GM21619 (cell line): ENCODE measurements around the gene MAP3K4.

Experiments
- ATAC-seq: cut with Tn5 transposase; IDR thresholded peaks from one replicate; pipeline ENCODE4 v1.9.1; 2021; ENCODE audit not compliant: unreplicated experiment

The MAP3K4 gene

DNA sequence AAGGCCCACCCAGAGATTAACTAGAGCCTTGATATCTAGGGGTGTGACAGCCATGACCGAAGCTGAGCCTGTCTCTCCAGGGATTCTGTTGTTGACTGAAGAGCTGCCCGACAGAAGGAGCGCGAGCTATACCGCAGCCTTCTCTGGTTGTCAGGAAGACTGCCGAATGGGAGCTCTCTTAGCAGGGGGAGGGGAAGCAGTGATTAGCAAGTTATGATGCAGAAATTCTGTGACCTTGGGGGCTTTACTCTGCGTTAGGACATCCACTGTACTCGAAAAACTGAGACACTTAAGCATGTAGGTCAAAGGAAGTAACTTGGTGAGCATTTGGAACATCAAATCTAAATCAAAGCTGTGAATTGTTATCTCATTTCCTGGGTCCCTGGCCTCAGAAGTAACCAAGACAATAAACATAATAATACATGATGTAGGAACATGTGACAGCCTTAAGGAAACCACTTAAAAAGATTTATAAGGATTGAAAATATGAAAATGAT is 84.7 kb downstream of the MAP3K4 start:
- no peak for ATAC-seq

DNA sequence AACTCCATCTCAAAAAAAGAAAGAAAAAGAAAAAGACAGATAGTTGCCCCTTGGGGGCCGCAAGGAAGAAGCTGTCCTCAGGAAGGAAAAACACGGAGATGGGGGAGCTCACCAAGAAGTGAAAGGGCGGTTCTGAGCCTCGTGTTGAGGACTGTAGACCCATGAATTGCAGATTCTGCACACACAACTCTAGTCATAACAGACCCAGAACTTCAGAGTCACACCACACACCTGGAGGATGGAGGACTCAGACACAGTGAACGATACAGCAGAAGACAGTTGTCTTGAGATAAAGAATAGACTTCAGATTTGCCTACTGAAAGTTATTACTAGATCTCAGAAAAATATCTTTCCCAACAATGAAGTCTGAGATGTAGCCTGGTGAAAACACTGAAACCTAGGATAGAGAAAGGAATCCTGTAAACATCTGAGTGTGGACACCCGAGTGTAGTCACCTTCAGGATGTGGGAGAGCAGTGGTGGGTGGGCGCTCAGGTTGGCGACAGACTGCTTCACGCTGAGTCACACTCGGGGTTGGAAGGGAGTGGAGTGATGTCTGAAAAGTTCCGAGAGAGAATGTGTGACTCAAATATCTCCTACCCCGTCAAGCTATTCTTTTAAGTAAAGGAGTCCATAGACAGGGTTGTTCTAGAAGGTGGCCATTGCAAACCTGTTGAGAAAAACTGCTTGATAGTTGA is 88.1 kb downstream of the MAP3K4 start:
- ATAC-seq, result no peak

DNA sequence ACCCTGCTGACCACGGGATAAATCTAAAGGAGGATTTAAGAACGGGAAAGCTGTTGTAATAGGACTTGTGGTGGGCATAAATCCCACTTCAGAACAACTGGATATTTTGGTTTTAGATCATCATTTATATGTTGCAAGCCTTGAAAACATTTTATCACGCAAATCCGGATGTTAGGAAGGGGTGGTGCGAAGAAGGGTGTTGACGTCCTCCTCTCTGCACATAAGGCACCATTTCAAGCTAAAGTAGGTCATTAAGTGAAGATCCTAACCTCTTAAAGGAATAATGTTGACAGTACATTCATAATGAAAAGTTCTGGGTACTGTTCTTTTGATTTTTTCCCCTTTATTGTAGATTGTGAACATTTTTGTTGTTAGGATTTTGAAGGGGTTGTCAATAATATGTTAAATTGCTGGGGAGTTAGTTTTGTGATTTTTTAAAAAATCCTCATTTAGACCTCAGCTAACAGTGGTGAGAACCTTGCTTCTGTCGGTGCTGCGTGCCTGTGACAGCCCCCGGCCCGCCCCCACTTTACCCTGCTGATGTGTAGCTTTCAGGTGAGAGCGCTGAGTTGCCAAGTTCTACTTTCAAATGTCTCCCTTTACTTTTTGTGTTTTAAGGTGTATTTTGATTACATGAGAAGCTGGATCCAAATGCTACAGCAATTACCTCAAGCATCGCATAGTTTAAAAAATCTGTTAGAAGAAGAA is 88.8 kb downstream of the MAP3K4 start:
- no peak for ATAC-seq

DNA sequence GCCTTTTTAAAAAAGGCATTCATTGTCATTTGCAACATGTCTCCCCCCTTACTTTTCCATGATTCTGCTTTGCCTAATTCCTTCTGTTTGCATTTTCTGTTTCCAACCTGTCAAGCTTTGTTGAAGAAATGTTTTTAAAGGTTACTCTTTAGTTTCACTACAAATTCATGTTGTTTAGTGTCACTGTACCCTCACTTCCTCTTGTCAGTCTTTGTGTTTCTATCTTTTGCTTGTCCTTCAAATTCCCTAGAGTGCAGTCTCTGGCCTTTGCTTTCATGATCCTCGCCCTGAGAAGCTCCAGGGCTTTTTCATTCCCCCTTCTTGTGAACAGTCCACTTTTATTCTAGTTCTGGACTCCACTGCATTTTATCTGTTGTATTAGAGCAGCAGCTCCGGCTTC is 90.6 kb downstream of the MAP3K4 start:
- ATAC-seq, result peak; percentile 76

GRCh38 chr6:161085246-161085645 is 93.7 kb downstream of the MAP3K4 start:
- no peak for ATAC-seq

DNA sequence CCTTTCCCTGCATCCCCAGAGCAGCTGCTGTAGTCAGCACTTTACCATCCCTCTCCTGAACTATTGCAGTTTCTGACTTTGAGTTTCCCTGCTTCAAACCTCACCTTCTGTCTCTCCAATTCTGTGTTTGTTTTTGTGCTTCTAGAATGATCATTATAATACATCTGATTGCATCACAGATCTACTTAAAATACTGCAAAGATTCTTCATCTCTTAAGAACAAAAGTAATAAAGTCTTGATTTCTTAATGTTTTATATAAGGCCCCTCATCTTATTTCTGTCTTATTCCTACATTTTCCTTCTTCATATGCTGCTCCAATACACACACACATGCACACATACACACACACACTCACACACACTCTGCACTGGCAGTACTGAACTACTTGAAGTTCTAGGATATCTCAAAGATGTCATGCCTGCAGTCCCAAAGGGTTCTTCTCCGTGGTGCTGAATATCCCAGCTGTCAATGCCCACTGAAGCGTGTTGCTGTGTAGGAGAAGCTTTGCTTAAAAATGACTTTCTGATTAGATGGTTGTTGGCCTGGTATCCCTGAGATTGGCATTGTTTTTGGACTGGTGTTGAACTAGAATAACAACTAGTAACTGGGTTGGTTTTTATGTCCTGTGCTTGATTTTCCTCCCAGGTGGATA is 97.2 kb downstream of the MAP3K4 start:
- no peak for ATAC-seq

- no peak for ATAC-seq
Measured at GRCh38 chr6:161091151-161091550, 99.6 kb downstream of the MAP3K4 start.

DNA sequence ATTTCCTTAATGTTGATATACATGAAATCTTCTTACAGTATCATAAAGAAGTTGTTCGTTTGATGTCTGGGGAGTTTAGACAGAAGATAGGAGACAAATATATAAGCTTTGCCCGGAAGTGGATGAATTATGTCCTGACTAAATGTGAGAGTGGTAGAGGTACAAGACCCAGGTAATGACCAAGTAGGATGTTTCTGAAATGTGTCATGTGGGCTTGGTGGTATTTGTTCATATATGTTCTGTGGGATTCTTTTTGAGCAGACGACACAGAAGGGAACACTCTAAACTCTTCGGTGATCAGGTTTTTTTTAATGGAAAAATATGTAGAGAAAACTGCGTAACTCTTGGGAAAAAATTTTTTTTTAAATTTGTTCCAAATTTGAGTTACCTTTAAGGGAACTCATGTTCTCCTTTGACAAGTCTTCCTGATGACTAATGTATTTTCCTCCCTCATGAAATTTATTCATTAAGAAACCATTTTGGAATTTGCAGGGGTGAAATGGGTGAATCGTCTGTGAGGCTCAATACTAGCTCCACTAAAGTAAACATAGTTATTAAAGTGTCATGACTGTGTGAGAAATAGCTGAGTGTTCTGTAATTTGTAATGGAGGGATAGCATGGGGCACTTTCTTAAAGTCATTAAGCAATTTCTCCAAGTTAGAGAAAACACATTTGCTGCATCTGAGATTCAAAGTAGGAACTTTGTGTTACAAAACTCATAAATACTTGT is 100.6 kb downstream of the MAP3K4 start:
- ATAC-seq, result no peak

DNA sequence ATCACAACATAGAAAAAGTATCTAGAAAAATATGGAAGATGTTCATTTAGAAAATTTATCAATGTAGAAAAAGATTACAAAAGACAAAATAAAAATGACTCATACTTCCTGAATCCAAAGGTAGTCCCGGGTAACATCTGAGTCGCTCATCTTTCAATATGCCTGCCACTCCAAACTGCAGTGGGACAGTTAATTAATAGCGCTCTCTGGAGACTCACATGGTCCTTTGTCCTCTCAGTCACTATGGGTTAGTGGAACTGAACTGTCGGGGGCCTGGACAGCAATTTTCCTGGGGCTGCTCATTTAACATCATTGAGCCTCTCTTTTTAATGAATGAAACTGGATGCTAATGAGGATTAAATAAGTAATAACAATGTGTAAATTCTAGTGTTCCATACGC is 103.4 kb downstream of the MAP3K4 start:
- ATAC-seq, result no peak

- ATAC-seq, result no peak
Measured at GRCh38 chr6:161095916-161096315, 104.3 kb downstream of the MAP3K4 start.

GRCh38 chr6:161100072-161100471 is 108.5 kb downstream of the MAP3K4 start:
- ATAC-seq, result no peak

DNA sequence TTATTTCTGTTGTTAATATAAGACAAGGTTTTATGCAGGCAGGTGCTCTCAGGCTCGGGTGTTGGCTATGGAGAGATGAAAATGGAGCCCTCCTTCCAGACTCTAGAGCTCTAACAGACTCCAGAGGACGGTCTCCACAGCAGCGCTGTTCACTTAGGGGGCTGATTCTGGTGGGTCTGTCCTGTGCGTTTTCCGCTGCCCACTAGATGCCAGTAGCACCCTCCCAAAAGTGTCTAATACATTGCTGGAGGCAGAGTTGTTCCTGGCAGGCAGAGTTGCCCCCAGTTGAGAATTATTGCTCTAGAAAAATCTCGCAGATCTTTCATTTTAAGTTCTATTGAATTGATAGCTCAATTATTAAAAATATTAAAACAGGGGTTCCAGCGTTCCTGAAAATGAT is 109.9 kb downstream of the MAP3K4 start:
- ATAC-seq, result no peak

DNA sequence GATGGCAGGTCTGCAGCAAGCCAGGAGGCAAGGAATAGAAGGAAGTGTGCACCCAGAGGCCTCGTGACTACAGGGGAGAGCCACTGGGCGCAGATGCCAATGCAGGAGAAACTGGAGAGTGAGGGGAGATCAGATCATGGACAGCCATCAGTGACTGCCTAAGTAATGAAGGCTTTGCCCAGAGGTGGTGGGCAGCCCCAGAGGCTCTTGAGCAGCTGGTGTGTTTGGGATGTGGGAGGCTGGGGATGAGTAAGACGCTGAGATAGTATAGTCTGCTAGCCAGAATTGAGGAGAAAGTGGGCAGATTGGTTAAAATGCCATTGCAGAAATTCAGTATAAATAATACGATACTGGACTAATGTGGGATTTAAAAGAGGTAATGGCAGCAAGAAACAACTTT is 111.9 kb downstream of the MAP3K4 start:
- ATAC-seq, result no peak

DNA sequence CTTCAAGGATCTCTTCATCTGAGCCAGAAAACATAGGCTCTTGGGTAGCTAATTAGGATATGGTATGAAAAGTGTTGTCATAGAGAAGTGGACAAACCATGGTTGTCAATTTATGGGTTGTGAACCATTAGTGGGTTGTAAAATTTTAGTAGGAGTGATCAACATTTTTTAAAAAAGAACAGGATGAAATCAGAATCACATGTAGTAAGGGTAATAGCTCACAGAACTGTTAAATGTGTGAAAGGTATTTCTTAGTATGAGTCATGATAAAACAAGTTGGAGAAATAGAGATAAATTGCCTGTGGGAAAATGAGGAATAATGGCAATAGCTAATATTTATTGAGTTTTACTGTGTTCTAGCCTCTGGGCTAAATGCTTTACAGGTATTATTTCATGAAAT is 113.4 kb downstream of the MAP3K4 start:
- no peak for ATAC-seq

DNA sequence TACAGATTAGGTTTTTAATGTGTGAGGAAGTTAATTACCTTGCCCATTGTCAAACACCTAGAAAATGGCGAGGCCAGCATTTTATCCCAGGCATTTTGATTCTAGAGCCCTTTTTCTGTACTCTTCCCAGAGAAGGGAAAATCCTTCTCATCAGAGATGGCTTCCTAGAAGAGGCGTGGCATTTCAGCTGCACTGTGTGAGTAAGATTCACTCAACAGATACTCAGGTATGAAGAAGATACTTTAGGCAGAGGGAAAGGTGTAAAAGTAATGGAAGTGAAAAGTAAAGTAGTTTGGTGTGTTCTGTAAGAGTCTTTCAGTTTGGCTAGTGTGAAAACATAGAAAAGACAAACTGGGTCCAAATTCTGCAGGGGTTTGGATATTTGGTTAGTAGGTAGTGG is 113.8 kb downstream of the MAP3K4 start:
- ATAC-seq, result no peak

DNA sequence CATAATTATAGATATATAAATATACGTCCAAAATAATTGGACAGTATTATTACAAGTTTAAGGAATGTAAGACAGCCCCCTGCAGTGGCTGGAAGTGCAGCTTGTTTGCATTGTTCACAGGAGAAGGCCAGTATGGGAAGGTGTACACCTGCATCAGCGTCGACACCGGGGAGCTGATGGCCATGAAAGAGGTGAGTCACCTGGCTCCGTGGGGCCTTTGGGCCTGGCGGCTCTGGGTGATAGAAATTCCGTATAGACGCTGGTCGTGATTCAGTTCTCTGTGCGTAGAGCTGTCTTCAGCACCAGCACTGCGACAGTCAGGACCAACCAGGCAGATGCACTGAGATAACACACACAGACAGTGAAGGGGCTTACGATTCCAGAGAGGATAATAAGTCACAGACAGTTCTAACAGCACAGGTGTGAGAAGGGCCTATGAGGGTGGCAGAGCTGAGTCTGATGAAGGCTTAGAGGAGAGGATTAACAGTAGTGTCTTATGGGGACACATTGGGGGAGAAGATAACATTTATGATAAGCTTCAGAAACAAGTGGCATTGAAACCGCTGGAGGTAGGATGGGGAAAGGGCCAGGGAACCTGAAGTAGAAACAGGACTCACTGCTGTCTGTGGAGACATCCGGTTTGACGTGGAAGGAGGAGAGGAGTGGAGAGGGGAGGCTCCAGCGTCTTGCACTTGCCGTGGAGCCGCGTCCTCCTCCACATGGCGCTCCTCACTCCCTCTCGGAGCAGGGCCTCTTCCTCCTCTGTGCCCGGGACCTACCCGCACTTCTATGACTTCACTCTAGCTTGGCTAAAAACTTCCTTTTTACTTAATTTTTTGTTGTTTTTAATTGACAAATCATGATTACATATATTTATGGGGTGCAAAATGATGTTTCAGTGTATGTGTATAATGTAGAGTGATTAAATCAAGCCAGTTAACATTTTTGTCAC is 116.5 kb downstream of the MAP3K4 start:
- ATAC-seq, result no peak

GRCh38 chr6:161108916-161109315 is 117.3 kb downstream of the MAP3K4 start:
- no peak for ATAC-seq

GRCh38 chr6:161109366-161109765 is 117.8 kb downstream of the MAP3K4 start:
- no peak for ATAC-seq

GRCh38 chr6:161110028-161110779 is 118.6 kb downstream of the MAP3K4 start:
- ATAC-seq, result no peak

DNA sequence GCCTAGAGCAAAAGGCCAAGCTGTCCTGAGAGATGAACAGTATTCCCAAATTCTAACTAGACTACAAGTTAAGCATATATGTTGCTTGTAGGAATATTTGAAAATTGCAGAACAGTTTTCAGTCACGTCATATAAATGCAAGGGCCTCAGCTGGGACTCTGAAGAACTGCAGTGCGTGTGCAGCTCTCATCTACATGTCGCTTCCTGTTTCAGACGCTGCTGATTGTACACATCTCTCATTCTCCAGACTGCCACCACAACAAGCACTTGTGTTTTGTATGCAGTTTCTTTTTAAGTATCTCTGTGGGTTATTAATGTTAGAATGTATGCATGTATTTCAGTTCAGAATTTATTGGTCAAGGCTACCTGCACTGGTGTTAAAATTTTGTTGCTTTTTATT is 119.7 kb downstream of the MAP3K4 start:
- no peak for ATAC-seq
